Measurements from ENCODE around the gene PGAP1.

- TF ChIP-seq ZNF274 (IDR thresholded peaks at IDR 0.05; ENCODE audit: low read depth, low read length): no peak
- TF ChIP-seq YY1 (IDR thresholded peaks at IDR 0.05; ENCODE audit: insufficient read depth, insufficient read length): no peak
- TF ChIP-seq SUZ12 (IDR thresholded peaks at IDR 0.05; ENCODE audit: extremely low read depth, insufficient read depth, insufficient read length): no peak
These were observed 51.1 kb downstream of the PGAP1 start for GRCh38 chr2:196875414-196875813.
